Measurements from ENCODE around the gene PLA2G4A. TPM values are rescaled to one million over a fixed set of nuclear protein-coding genes. Genes with fewer than 3 reads are reported as not detected.

Gene PLA2G4A
- total RNA-seq, 1 donor from 2014 or later, result not detected

DNA sequence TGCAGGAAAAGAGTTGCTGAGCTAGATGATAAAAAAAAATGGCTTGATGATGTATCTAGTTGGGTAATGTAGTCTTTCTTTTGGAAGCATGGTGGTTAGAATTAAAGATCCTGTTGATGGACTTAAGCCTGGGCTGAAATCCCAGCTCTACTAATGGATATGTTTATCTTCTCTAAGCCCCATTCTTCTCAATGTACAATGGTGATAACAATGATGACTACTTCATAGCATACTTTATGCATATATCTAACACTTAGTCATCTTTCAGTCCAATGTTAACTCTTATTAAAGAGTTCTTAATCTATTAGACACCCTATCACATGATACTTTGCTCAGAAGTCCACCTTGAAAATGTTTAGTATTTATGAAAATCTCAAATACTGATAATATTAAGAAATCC, 189.5 kb downstream of the PLA2G4A start:
- H3K27me3 Mint-ChIP-seq, result no peaks in the 10 kb centered on the region
- no peak overlapping the region for H3K27ac Mint-ChIP-seq
- DNase-seq, result no peak
- CTCF ChIA-PET, result no interaction called here
- intact Hi-C loops (cut with micrococcal nuclease), result no loop called here
- no peak overlapping the region for H3K4me3 Mint-ChIP-seq
- TF ChIP-seq, protein P1, sequence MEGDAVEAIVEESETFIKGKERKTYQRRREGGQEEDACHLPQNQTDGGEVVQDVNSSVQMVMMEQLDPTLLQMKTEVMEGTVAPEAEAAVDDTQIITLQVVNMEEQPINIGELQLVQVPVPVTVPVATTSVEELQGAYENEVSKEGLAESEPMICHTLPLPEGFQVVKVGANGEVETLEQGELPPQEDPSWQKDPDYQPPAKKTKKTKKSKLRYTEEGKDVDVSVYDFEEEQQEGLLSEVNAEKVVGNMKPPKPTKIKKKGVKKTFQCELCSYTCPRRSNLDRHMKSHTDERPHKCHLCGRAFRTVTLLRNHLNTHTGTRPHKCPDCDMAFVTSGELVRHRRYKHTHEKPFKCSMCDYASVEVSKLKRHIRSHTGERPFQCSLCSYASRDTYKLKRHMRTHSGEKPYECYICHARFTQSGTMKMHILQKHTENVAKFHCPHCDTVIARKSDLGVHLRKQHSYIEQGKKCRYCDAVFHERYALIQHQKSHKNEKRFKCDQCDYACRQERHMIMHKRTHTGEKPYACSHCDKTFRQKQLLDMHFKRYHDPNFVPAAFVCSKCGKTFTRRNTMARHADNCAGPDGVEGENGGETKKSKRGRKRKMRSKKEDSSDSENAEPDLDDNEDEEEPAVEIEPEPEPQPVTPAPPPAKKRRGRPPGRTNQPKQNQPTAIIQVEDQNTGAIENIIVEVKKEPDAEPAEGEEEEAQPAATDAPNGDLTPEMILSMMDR (IDR thresholded peaks at IDR 0.05), result no peak
- H3K4me1 Mint-ChIP-seq, result no peaks in the 10 kb centered on the region
- POLR2A ChIA-PET, result no interaction called here
- ATAC-seq (ENCODE audit: low read depth), result no peak
- H3K36me3 Mint-ChIP-seq (ENCODE audit: low read depth), result no peaks in the 10 kb centered on the region
- peaks cover 4% of the 10 kb centered on the region for H3K9me3 Mint-ChIP-seq

DNA sequence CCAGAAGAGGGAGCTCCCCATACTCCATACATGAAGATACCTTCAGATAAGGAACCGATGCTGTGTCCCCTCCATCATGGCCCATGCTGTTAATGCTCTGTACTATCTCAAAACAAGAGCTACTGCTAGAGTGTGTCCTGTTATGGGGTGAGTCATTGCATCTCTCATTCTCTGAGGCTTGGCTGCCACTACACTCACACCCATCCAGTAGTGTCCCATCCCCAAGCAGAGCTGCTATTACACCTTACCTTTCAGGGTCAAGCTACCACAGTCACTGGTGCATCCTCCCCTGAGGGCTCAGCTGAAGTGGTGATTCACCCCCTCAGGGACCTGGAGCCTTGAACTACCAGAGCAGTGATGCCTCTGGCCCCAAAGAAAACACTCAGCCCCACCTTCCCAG, 198.5 kb downstream of the PLA2G4A start:
- ChIA-PET CTCF (no interaction called here), POLR2A (no interaction called here)
- no peaks in the 10 kb centered on the region for H3K36me3 Mint-ChIP-seq (ENCODE audit: low read depth)
- intact Hi-C loops (cut with micrococcal nuclease), result no loop called here
- TF ChIP-seq, protein P1 (IDR thresholded peaks at IDR 0.05), result no peak
- ATAC-seq (ENCODE audit: low read depth) (no peak), DNase-seq (no peak)
- H3K4me1 Mint-ChIP-seq, result no peaks in the 10 kb centered on the region
- H3K27me3 Mint-ChIP-seq, result no peaks in the 10 kb centered on the region
- no peak overlapping the region for H3K27ac Mint-ChIP-seq
- H3K9me3 Mint-ChIP-seq, result peaks cover 24% of the 10 kb centered on the region
- H3K4me3 Mint-ChIP-seq, result no peak overlapping the region

DNA sequence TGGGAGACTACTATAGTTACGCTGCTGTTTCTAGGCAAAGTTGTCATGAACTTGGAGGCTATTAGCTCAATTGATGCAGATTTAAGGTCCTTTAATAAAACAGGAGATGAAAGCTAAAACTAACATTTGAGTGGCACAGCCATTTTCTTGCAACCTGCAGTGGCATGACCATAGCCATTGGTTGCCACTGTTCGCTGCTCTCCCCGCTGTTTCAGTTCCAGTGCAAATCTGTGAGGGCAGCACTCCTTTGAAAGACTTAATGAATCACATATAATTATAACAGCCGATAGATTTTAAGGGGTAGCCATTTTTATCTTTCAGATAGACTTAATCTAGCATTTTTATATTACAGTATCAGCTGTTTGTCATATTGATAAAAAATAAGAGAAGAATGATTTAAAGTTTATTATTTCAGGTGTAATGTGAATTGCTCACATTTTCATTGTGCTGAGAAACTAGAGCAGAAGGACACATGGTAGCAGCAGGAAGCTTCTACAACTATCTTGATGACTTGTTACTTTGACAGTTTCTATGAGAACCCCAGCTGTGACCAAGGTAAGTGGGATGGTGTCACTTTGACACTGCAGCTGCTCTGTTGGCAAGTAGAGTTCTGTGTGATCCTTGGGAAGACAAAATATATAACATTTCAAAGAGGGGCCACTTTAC, 203.7 kb downstream of the PLA2G4A start:
- Mint-ChIP-seq H3K27ac (no peak overlapping the region), H3K9me3 (peaks cover 15% of the 10 kb centered on the region), H3K4me1 (no peaks in the 10 kb centered on the region), H3K36me3 (ENCODE audit: low read depth) (no peaks in the 10 kb centered on the region), H3K27me3 (no peaks in the 10 kb centered on the region), H3K4me3 (no peak overlapping the region)
- DNase-seq (no peak), ATAC-seq (ENCODE audit: low read depth) (no peak)
- POLR2A ChIA-PET, result no interaction called here
- CTCF ChIA-PET, result no interaction called here
- TF ChIP-seq, protein P1 (IDR thresholded peaks at IDR 0.05), result no peak
- intact Hi-C loops (cut with micrococcal nuclease), result no loop called here

DNA sequence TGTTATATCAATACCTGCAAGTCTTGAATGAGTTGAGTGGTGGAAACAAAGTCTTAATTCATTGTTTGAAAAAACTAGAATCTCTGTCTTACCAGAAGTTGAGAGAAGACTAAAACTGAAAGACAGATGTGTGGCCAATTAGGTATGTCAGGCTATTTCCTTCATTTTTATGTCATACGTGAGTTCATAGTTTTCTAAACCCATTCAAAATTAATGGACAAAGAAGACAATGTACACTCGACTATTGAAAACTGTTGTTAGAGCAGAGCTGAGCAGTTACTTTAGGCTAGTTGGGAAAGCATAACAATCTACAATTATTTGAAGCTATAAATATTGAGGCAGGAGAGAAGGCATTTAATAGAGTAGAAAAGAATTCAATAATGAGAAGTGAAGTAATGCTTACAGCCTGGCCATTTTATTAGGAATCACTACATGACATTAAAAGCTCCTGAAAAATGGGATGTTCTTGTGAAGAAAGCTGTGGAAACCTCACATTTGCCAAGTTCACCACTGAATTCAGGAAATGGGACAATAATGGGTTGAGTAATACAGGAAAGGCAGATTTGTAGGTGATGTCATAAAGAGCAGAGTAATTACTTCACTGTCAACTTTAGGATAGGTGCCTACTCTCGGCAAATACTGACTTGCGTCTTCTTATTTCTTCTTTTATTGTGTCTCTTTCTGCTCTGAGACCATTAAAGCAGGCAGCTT, 204.4 kb downstream of the PLA2G4A start:
- ChIA-PET CTCF (no interaction called here), POLR2A (no interaction called here)
- Mint-ChIP-seq H3K4me1 (no peaks in the 10 kb centered on the region), H3K4me3 (no peak overlapping the region), H3K27ac (no peak overlapping the region), H3K9me3 (peaks cover 11% of the 10 kb centered on the region), H3K27me3 (no peaks in the 10 kb centered on the region), H3K36me3 (ENCODE audit: low read depth) (no peaks in the 10 kb centered on the region)
- TF ChIP-seq, protein P1 (IDR thresholded peaks at IDR 0.05), result no peak
- DNase-seq (no peak), ATAC-seq (ENCODE audit: low read depth) (no peak)
- intact Hi-C loops (cut with micrococcal nuclease), result no loop called here

DNA sequence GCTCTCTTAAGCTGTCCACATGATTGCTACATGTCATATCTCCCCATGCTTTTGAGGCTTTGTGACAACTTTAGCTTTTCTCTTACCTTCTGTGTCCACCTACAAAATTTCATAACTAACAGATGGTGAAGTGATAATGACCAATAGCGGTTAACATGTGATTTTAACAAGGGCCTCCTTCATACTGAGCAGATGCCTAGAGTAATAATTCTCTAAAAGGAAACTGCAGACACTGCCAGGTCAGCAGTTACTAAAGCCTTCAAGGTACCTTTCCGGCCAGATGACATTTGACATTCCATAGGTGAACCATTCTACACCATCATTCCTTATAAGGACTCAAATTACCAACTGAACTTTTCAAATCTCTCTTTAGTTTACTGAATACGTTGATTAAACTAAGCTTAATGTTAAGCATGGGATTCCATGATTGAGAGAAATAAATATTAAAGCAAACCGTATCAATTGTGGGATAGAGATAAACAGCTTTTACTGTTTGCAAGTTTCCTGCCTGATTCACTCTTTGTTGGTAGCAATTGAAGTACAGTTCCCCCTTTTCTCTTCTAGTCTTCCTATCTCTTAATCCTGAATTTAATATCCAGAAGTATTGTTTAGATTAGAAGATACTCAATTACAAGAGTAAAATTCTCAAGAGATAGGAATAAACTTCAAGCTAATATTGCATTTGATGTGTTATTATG, 205.1 kb downstream of the PLA2G4A start:
- CTCF ChIA-PET, result no interaction called here
- TF ChIP-seq, protein P1 (IDR thresholded peaks at IDR 0.05), result no peak
- POLR2A ChIA-PET, result no interaction called here
- DNase-seq (no peak), ATAC-seq (ENCODE audit: low read depth) (no peak)
- H3K9me3 Mint-ChIP-seq, result peaks cover 6% of the 10 kb centered on the region
- H3K4me3 Mint-ChIP-seq, result no peak overlapping the region
- no peaks in the 10 kb centered on the region for H3K4me1 Mint-ChIP-seq
- H3K27ac Mint-ChIP-seq, result no peak overlapping the region
- intact Hi-C loops (cut with micrococcal nuclease), result no loop called here
- H3K36me3 Mint-ChIP-seq (ENCODE audit: low read depth), result no peaks in the 10 kb centered on the region
- H3K27me3 Mint-ChIP-seq, result no peaks in the 10 kb centered on the region

All from activated B cell treated with CpG ODN at 0.5 μM for 24 hours (primary cell).